ENCODE measurements around the gene ZNF579. TPM values are rescaled to one million over a fixed set of nuclear protein-coding genes. Genes with fewer than 3 reads are reported as not detected.

ZNF579 gene
- total RNA-seq, 2 experiments from 2014 or later, result 7.2 TPM

DNA sequence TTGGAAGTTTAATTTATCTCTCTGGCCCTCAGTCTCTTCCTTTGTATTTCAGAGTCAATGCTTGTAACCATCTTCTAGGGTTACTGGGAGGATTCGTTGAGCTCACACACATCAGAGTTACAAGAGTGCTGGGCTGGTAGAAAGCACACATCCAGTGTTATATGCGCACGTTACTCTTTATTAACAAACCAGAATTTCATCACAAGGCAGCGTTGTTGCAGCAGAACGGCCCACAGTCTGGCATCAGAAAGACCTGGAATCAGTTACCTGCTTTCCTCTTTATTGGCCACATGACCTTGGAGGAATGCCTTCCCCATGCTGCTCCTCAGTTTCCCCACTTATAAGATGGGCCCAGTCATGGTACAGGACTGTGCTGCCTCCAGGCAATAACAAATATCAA is 28.7 kb upstream of the ZNF579 start:
- Mint-ChIP-seq H3K4me1 (ENCODE audit: low read depth) (peaks cover 55% of the 10 kb centered on the region), H3K27ac (peak overlapping the region; percentile 35), H3K9me3 (no peaks in the 10 kb centered on the region), H3K36me3 (ENCODE audit: low read depth) (peaks cover 42% of the 10 kb centered on the region), H3K27me3 (no peaks in the 10 kb centered on the region), H3K4me3 (no peak overlapping the region)
- no peak for ATAC-seq
- CTCF ChIA-PET, result interaction anchor here (1.7 kb wide), 1 partner anchor 105 kb away, joined by 6 read pairs; no protein-coding TSS in a partner anchor
- POLR2A ChIA-PET, result no interaction called here
- TF ChIP-seq CTCF (IDR thresholded peaks at IDR 0.05), result no peak
- no peak for DNase-seq
- intact Hi-C loops (cut with micrococcal nuclease), result no loop called here

DNA sequence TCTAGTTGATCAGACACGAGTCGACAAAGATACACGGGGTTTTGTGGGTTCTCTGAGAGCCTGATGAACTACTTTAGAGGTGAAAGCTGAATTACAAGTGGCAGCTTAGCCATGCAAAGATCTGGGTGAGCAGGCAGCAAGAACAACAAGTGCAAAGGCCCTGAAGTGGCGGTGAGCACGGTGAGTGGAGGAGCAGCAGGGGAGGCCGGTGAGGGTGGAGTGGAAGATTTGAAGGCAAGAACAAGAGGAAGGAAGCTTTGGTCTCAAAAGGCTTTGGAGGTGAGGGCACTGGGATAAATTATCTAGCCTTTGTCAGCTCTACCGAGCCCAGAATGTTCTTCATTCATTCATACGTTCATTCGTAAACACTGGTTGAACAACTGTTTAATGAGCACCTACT is 26.2 kb upstream of the ZNF579 start:
- intact Hi-C loops (cut with micrococcal nuclease), result no loop called here
- CTCF ChIA-PET, result interaction anchor here (0.8 to 2.4 kb wide), 29 partner anchors 10 to 139 kb away, joined by 3 to 22 read pairs (median 7); partner anchors contain the start of genes CCDC106, NAT14, U2AF2 and ZNF628
- no peak for TF ChIP-seq CTCF (IDR thresholded peaks at IDR 0.05)
- Mint-ChIP-seq H3K9me3 (peaks cover 2% of the 10 kb centered on the region), H3K27me3 (no peaks in the 10 kb centered on the region), H3K27ac (peak overlapping the region; percentile 96), H3K36me3 (ENCODE audit: low read depth) (peaks cover 38% of the 10 kb centered on the region), H3K4me3 (peak overlapping the region; percentile 92), H3K4me1 (ENCODE audit: low read depth) (peaks cover 56% of the 10 kb centered on the region)
- POLR2A ChIA-PET, result interaction anchor here (1.0 to 2.5 kb wide), 5 partner anchors 9 to 30 kb away, joined by 3 to 26 read pairs (median 5); partner anchors contain the start of gene ZNF784
- no peak for ATAC-seq
- no peak for DNase-seq

GRCh38 chr19:55606471-55606787 is 25.8 kb upstream of the ZNF579 start:
- peaks cover 2% of the 10 kb centered on the region for H3K9me3 Mint-ChIP-seq
- peak; percentile 13 for TF ChIP-seq CTCF (IDR thresholded peaks at IDR 0.05)
- peak overlapping the region; percentile 96 for H3K27ac Mint-ChIP-seq
- intact Hi-C loops (cut with micrococcal nuclease), result no loop called here
- H3K27me3 Mint-ChIP-seq, result no peaks in the 10 kb centered on the region
- POLR2A ChIA-PET, result interaction anchor here (1.0 to 2.5 kb wide), 7 partner anchors 9 to 36 kb away, joined by 3 to 26 read pairs (median 5); partner anchors contain the start of genes ZNF579 and ZNF784
- CTCF ChIA-PET, result interaction anchor here (0.8 to 2.4 kb wide), 30 partner anchors 11 to 139 kb away, joined by 3 to 22 read pairs (median 6); partner anchors contain the start of genes CCDC106, NAT14, U2AF2 and ZNF628
- peaks cover 55% of the 10 kb centered on the region for H3K4me1 Mint-ChIP-seq (ENCODE audit: low read depth)
- DNase-seq (no peak), ATAC-seq (no peak)
- H3K4me3 Mint-ChIP-seq, result peak overlapping the region; percentile 92
- peaks cover 38% of the 10 kb centered on the region for H3K36me3 Mint-ChIP-seq (ENCODE audit: low read depth)

DNA sequence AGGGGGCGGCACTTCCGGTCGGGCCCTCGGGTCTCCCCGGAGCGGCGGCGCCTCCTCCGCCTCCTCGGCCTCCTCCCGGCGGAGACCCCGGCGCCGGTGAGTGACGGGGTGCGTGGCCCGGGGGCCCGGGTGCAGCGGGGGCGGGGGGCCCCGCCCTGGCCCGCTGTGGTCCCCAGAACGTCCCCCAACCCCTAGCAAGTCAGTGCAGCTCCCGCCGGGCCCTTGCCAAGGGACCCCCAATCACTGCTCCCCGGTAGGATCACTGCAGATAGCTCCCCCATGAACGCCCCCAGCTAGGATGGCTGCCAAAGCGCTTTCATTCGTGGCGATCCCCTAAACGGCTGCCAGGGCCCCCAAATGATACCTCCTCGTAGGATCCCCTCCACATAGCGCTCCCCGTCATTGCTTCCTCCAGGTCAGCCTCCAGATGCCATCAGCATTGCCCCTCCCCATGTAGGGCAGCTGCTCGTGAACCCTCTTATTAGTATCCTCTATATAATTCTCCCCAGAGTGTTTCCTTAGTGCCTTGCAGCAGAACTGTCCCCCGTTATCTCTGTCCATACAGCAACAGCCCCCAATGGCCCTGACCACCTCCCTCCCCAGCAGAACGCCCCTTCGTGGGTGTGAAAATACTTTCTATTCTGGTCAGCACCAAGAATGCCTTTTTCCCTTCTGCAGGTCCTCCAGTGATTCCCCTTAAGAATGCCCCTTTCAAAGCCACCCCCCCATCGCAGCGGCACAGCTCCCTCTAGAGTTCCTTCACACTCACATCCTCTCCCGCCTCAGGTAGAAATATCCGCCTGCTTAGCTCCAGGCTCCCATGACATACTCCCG is 25.2 kb upstream of the ZNF579 start, which contains the start of gene ZNF865:
TSS of gene ZNF865 (plus strand) at position 11 of the 834 bp plus-strand sequence. CDS start 7,972 bp downstream, outside the sequence.
- peak within 1 kb of the TSS; percentile 96 for H3K27ac Mint-ChIP-seq
- ATAC-seq, result peak; percentile 26
- intact Hi-C loops (cut with micrococcal nuclease), result no loop called here
- peaks cover 56% of the 10 kb centered on the region for H3K4me1 Mint-ChIP-seq (ENCODE audit: low read depth)
- POLR2A ChIA-PET, result interaction anchor here (1.0 to 2.5 kb wide), 7 partner anchors 10 to 36 kb away, joined by 3 to 26 read pairs (median 5); partner anchors contain the start of genes ZNF579 and ZNF784
- peak; percentile 66 for TF ChIP-seq CTCF (IDR thresholded peaks at IDR 0.05)
- CTCF ChIA-PET, result interaction anchor here (0.8 to 2.4 kb wide), 30 partner anchors 11 to 138 kb away, joined by 3 to 22 read pairs (median 6); partner anchors contain the start of genes CCDC106, NAT14, U2AF2 and ZNF628
- H3K36me3 Mint-ChIP-seq (ENCODE audit: low read depth), result peaks cover 35% of the 10 kb centered on the region
- peak; percentile 87 for DNase-seq
- peak within 1 kb of the TSS; percentile 92 for H3K4me3 Mint-ChIP-seq
- peaks cover 2% of the 10 kb centered on the region for H3K9me3 Mint-ChIP-seq
- no peaks in the 10 kb centered on the region for H3K27me3 Mint-ChIP-seq

Measured in activated CD8-positive, alpha-beta T cell treated with anti-CD3 and anti-CD28 coated beads for 36 hours (primary cell).